CD4-positive, alpha-beta T cell treated with Interleukin-10 for 1 hour (primary cell): ENCODE data around the gene PLXNA4.
"Not testable (repeated sequence)": the region's sequence is repeated elsewhere in the genome, so short reads cannot be mapped to it uniquely, and the experiment has no call there.

Experiments used
- DNase-seq: peaks from one replicate; pipeline ENCODE4 v3.0.0-alpha.2; 2020

Gene PLXNA4

GRCh38 chr7:132187869-132188789 lies 388.1 kb downstream of the PLXNA4 start:
- no peak for DNase-seq

DNA sequence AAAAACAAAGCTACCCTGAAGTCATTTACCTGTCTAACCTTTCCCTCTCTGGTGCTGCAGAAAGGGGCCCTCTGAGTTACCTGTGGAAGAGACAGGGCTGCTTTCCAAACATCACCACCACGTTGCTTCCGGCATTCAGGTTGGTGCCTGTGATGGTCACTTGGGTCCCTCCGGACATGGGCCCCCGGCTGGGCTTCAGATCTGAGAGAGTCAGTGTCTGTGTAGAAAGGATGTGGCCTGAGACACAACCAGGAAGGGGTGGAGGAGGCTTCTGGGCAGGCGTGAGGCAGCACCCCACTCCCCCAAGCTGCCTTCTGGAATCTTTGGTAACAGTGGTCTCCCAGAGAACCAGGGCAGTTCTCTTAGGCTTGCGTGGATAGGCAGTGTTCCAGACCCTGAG lies 388.9 kb downstream of the PLXNA4 start:
- no peak for DNase-seq

- DNase-seq, result no peak
These were observed 391.1 kb downstream of the PLXNA4 start for GRCh38 chr7:132185150-132185549.

DNA sequence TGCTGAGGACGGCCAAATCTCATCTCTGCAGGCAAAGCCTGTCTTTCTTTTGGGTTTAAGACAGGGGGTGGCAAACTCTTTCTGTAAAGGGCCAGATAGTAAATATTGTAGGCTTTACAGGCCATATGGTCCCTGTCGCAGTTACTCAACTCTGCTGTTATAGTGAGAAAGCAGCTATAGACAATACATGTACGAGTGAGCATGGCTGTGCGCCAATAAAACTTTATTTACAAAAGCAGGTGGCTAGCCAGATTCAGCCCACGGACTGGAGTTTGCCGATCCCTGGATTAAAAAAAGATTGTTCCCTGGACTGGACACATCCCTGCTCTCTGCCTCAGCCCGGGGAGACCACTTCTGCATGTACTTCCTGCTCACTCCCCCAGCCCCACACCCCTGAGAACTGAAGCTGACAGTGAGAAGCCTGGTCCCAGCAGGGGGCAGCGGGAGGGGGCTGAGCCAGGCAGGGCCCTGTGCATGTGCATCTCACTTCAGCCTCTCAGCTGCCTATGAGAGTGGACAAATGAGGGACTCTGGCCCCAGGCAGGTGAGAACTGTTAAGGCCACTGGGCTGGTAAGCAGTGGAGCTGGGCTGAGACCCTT lies 392.4 kb downstream of the PLXNA4 start:
- no peak for DNase-seq

GRCh38 chr7:132182992-132183391 lies 393.3 kb downstream of the PLXNA4 start:
- no peak for DNase-seq

- DNase-seq, result no peak
These were observed 394.2 kb downstream of the PLXNA4 start for GRCh38 chr7:132181946-132182685.

GRCh38 chr7:132181371-132181770 lies 394.9 kb downstream of the PLXNA4 start:
- no peak for DNase-seq

- no peak for DNase-seq
These were observed 395.8 kb downstream of the PLXNA4 start for GRCh38 chr7:132180481-132180880.

- no peak for DNase-seq
These were observed 396.6 kb downstream of the PLXNA4 start for GRCh38 chr7:132179681-132180080.

DNA sequence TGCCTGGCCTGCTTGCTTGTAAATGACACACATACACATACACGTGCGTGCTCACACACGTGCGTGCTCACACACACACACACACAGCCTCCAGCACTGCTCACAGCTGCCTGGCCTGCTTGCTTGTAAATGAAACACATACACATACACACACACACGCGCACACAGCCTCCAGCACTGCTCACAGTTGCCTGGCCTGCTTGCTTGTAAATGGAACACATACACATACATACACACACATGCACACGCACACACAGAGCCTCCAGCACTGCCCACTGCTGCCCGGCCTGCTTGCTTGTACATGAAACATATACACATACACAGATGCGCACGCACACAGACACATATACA lies 397.2 kb downstream of the PLXNA4 start:
- no peak for DNase-seq

- DNase-seq, result not testable (repeated sequence)
These were observed 397.7 kb downstream of the PLXNA4 start for GRCh38 chr7:132178402-132179079.

DNA sequence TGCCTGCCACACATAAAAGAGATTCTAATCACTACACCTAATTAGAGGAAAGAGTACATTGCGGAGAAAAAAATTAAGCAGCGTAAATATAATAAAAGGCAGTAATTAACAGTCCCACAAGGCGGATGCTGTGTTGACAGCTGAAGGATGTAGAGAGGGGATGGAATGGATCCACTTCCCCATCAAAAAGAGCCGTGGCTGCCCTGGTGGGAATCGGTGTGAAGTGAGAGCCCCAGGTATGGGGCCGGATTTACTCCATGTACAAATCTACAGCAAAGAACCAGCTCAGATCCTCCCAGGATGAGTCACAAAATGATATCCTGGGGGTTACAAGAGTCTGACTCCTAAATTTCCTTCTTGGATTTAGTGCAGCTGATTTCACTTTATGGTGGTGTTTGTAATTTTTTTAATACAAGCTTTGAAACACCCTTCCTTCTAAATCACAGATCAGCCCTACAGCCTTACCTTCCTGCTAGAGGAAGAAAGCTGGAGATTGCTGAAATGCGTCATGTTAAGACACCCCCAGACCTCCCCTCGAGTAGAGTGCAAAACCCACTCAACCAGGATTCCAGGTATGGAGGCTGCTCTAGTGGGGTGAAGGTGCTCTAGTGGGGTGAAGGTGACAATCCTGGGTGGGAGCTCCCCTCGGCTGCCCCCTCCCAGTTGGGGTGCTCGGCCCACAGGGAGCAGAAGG lies 398.4 kb downstream of the PLXNA4 start:
- no peak for DNase-seq

- no peak for DNase-seq
These were observed 399.6 kb downstream of the PLXNA4 start for GRCh38 chr7:132176719-132177118.

- no peak for DNase-seq
These were observed 405.1 kb downstream of the PLXNA4 start for GRCh38 chr7:132171130-132171576.

DNA sequence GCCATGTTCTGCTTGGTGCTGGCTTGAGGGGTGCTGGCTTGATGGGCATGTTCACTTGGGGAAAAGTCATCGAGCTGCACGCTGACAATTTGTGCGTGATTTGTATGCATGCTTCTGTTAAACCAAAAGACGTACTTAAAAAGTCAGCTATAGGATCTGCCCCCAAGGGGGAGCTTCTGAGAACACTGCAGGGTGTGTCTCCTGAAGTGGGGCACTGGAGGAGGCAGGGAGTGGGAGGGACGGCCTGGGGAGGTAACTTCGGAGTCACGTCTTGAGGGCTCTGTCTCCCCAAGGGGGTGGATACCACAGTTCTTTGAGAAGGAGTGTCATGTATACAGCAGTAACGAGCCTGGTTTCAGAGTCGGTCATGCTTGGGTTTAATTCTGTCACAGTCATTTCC lies 406.5 kb downstream of the PLXNA4 start:
- no peak for DNase-seq

DNA sequence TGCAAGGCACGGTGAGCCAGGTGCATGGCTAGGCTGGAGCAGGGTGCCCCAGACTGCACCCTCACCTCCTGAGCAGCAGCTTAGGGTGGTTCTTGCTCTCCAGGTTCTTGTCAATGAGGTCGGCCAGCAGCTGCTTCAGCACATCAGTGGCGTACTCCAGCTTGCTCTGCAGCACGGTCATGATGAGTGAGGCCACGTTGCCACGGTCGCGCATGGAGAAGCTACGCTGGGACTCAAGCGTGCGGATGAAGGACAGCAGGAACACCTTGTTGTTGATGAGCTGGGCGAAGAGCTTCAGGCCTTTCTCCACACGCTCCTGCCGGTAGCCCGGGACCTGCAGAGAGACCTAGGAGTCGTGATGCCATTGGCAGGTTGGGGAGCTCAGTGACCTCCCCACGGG lies 408.0 kb downstream of the PLXNA4 start:
- no peak for DNase-seq

DNA sequence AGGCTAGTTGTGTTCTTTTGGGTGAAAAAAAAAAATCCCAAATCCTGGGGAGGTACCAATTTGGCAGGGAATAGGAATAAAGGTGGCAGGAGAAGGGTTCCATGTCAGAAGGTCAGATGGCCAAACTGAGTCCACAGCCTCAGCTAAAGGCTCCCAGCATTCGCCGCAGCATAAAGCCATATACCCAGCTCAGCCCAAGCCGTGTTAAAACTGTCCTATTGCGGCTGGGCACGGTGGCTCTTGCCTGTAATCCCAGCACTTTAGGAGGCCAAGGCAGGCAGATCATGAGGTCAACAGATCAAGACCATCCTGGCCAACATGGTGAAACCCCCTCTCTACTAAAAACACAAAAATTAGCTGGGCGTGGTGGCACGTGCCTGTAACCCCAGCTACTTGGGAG lies 410.6 kb downstream of the PLXNA4 start:
- DNase-seq, result not testable (repeated sequence)

DNA sequence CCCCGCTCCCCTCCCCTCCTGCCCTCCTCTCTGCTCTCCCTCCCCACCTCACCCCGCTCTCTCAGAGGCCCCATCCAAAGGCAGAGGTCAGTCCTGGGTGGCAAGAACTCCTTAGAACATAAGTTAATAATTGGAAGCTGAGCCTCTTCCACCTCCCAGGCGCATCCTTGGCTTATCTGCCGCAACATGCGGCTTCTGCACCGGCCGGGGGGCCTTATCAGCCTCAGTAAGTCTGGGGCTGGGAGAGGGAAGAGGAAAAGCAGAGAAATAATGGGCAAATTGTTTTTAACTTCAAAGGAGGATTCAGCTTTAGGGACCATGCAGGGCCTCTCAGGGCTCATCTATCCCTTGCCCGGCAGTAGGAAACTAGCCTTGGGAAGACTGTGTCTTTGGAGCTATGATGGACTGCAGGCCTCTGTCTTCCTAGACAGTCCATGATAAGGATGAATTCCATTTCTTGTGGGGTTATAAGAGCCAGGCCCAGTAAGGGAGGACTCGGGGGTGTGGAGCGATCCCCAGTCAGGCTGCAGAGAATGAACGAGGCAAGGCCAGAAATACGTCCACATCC lies 411.6 kb downstream of the PLXNA4 start:
- DNase-seq, result no peak

GRCh38 chr7:132162556-132163144 lies 413.6 kb downstream of the PLXNA4 start:
- DNase-seq, result no peak

DNA sequence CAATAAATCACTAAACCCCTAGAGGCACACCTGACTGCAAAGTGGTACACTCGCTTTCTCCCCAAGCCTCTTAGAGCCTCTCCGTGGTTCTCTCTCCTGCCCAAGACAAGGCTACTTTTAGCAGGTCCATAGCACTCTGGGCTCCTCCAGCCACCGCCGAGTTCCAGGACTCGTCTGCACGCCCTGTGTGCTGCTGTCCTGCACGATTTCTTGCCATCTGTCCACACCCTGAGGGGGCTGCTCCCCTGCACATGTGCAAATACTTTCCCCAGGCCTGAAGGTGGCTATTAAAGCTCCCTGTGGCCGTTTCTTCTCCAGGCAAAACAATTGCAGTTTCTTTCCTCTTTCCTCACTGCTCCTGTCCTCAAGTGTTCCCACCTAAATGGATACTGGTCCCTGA lies 414.3 kb downstream of the PLXNA4 start:
- no peak for DNase-seq

- no peak for DNase-seq
These were observed 414.7 kb downstream of the PLXNA4 start for GRCh38 chr7:132161533-132161915.
